ENCODE data around the gene AKAP13.

Gene AKAP13

GRCh38 chr15:85785887-85786780 lies 405.7 kb downstream of the AKAP13 start:
- Histone ChIP-seq H3K27me3 (ENCODE audit: insufficient read depth, low read length) (no peaks in the 10 kb centered on the region), H3K27ac (ENCODE audit: low read length) (peak overlapping the region; percentile 14), H3K9me3 (ENCODE audit: insufficient read depth, low read depth, low read length) (no peaks in the 10 kb centered on the region), H3K36me3 (ENCODE audit: insufficient read depth, low read depth, low read length) (no peaks in the 10 kb centered on the region; the same call in 1 of the 2 replicates), H3K4me3 (ENCODE audit: low read length) (no peak overlapping the region; the same call in 1 of the 2 replicates), H3K9ac (ENCODE audit: low read depth, low read length) (peak overlapping the region; percentile 37; the same call in 1 of the 2 replicates), H3K4me1 (ENCODE audit: insufficient read depth, low read length) (peaks cover 14% of the 10 kb centered on the region)

- Histone ChIP-seq H3K4me1 (ENCODE audit: insufficient read depth, low read length) (peaks cover 14% of the 10 kb centered on the region), H3K27ac (ENCODE audit: low read length) (no peak overlapping the region), H3K4me3 (ENCODE audit: low read length) (no peak overlapping the region), H3K9ac (ENCODE audit: low read depth, low read length) (no peak overlapping the region), H3K36me3 (ENCODE audit: insufficient read depth, low read depth, low read length) (no peaks in the 10 kb centered on the region; the same call in 1 of the 2 replicates), H3K9me3 (ENCODE audit: insufficient read depth, low read depth, low read length) (no peaks in the 10 kb centered on the region), H3K27me3 (ENCODE audit: insufficient read depth, low read length) (no peaks in the 10 kb centered on the region)
Observed at GRCh38 chr15:85786781-85787114, 406.3 kb downstream of the AKAP13 start.

DNA sequence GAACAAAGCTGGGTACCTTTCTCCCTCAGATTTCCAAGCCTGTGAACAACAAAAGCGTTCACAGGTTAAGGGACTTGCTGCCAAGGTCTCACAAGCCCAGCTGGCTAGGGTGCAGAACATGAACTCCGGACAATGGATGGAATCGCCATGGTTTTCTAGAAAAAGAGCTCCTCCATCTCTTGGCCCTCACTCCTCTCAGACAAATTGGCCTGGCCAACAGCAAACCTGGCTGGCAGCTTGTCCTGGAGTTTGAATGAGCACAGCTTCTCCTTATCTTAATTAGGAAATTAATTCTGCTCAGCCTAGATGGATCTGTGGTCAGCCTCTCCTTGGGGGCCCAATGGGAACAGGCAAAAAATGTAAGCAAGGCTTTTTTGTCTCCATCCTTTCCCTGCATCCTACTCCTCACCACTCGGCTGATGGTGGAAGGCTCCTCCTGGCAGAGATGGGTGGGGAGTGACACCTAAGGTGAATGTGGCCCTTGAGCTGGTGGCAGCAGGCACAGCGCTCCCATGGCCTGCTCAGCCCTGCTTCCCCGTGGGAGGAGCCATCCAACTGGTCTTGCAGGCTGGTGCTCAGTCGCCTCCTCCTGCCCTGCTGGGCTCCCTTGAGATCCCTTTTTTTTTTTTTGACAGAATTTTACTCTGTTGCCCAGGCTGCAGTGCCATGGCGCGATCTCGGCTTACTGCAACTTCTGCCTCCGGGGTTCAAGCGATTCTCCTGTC lies 408.5 kb downstream of the AKAP13 start:
- peaks cover 26% of the 10 kb centered on the region for H3K4me1 ChIP-seq (ENCODE audit: insufficient read depth, low read length)
- H3K4me3 ChIP-seq (ENCODE audit: low read length) = no peak overlapping the region
- no peak overlapping the region for H3K9ac ChIP-seq (ENCODE audit: low read depth, low read length)
- no peak overlapping the region for H3K27ac ChIP-seq (ENCODE audit: low read length)
- H3K9me3 ChIP-seq (ENCODE audit: insufficient read depth, low read depth, low read length) = no peaks in the 10 kb centered on the region
- H3K27me3 ChIP-seq (ENCODE audit: insufficient read depth, low read length) = no peaks in the 10 kb centered on the region
- H3K36me3 ChIP-seq (ENCODE audit: insufficient read depth, low read depth, low read length) = no peaks in the 10 kb centered on the region

DNA sequence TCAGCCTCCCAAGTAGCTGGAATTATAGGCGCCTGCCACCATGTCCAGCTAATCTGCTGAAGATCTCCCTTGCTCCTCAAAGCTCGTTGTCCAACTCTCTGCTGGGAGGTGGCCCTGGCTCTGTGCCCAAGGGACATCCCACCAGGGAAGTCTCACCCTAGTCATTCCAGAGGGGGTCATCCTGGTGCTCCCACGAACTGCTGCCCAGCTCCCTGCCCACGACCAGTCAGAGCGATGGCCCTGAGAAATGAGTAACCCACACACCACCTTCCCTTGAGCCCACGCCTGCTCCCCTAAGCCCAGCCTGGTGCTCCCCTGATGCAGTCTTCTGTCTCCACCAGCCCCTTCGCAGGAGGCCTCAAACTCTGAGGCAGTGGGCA lies 409.1 kb downstream of the AKAP13 start:
- Histone ChIP-seq H3K36me3 (ENCODE audit: insufficient read depth, low read depth, low read length) (no peaks in the 10 kb centered on the region), H3K27ac (ENCODE audit: low read length) (no peak overlapping the region), H3K27me3 (ENCODE audit: insufficient read depth, low read length) (no peaks in the 10 kb centered on the region), H3K4me1 (ENCODE audit: insufficient read depth, low read length) (peaks cover 26% of the 10 kb centered on the region), H3K9ac (ENCODE audit: low read depth, low read length) (no peak overlapping the region), H3K9me3 (ENCODE audit: insufficient read depth, low read depth, low read length) (no peaks in the 10 kb centered on the region), H3K4me3 (ENCODE audit: low read length) (no peak overlapping the region)

GRCh38 chr15:85792102-85792731 lies 411.8 kb downstream of the AKAP13 start:
- Histone ChIP-seq H3K9me3 (ENCODE audit: insufficient read depth, low read depth, low read length) (no peaks in the 10 kb centered on the region), H3K27ac (ENCODE audit: low read length) (no peak overlapping the region), H3K4me3 (ENCODE audit: low read length) (peak overlapping the region; percentile 96; the same call in 1 of the 2 replicates), H3K4me1 (ENCODE audit: insufficient read depth, low read length) (peaks cover 16% of the 10 kb centered on the region; the same call in 1 of the 2 replicates), H3K27me3 (ENCODE audit: insufficient read depth, low read length) (peaks cover 13% of the 10 kb centered on the region), H3K9ac (ENCODE audit: low read depth, low read length) (no peak overlapping the region; the same call in 1 of the 2 replicates), H3K36me3 (ENCODE audit: insufficient read depth, low read depth, low read length) (no peaks in the 10 kb centered on the region)

DNA sequence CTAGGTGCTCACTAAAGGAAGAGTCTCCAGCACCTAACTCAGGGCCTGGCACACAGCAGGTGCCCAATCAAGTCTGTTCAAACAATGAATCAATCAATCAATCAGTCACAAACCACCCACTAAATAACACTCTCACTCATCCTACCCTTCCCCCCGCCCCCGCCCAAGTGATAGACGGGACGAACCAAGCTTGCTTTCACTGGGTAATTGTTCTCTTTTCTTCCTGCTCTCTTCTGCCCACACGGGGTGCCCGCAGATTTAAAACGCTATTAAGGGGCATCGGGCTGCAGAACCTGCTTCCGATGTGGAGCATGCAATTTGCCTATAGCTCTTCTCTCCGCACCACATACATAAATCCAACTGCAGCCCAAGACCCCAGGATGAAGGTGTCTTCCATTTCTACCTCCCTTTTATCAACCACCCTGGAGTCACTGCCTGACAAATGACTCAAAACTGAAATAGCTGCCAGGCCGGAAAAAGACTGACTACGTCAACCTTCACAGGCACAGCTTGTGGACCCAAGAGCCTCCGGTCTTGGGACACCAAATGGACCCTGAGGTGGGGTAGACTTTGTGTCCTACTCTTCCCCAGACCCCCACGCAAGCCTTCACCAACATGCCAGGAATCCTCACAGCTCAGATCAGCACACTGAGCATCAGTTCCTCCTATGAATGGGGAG lies 412.6 kb downstream of the AKAP13 start:
- H3K4me1 ChIP-seq (ENCODE audit: insufficient read depth, low read length) = peaks cover 16% of the 10 kb centered on the region; the same call in 1 of the 2 replicates
- H3K27ac ChIP-seq (ENCODE audit: low read length) = no peak overlapping the region
- no peaks in the 10 kb centered on the region for H3K36me3 ChIP-seq (ENCODE audit: insufficient read depth, low read depth, low read length)
- H3K9me3 ChIP-seq (ENCODE audit: insufficient read depth, low read depth, low read length) = no peaks in the 10 kb centered on the region
- H3K4me3 ChIP-seq (ENCODE audit: low read length) = peak overlapping the region; percentile 96
- H3K27me3 ChIP-seq (ENCODE audit: insufficient read depth, low read length) = peaks cover 13% of the 10 kb centered on the region
- peak overlapping the region; percentile 85; the same call in 1 of the 2 replicates for H3K9ac ChIP-seq (ENCODE audit: low read depth, low read length)

- peak overlapping the region; percentile 39 for H3K27ac ChIP-seq (ENCODE audit: low read length)
- H3K27me3 ChIP-seq (ENCODE audit: insufficient read depth, low read length) = peaks cover 13% of the 10 kb centered on the region
Observed at GRCh38 chr15:85793641-85794597, 413.5 kb downstream of the AKAP13 start.

DNA sequence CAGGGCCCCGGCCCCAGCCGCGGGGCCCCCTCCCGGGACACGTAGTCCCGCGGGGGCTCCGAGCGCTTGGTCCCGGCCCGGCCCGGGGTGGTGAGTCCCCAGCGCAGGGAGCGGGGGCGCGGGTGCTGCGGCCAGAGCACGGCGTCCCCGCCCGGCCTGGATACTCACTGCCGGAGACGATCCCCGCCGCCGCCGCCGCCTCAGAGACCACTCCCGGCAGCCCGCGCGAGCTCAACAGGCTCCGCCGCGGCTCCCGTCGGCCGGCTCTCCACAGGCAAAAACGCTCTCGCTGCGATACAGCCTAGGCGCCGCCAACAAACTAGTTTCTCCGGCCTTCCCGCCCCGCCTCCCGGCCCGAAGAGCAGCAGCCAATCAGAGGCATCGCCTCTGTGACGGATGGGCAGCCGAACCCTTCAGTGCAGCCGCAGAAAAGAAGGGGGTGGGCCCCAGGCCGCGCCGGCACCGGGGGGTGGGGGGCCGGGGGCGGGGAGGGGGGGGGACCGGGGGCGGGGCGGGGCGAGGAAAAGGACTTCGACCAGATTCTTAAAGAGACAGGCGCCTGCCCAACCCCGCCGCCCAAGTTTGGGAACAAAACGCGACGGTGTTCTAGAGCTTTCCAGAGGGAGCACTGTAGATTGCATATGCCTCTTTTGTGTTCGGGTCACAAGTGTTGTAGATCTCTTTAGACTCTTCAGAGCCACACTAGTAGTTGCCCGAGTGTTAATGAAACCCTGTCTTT lies 414.4 kb downstream of the AKAP13 start, which contains the start of gene KLHL25:
KLHL25 (minus strand) TSS at position 328 of the 739 bp plus-strand sequence. CDS start 25,115 bp downstream, outside the sequence.
- Histone ChIP-seq H3K27me3 (ENCODE audit: insufficient read depth, low read length) (peaks cover 13% of the 10 kb centered on the region), H3K4me3 (ENCODE audit: low read length) (peak within 1 kb of the TSS; percentile 96), H3K27ac (ENCODE audit: low read length) (peak within 1 kb of the TSS; percentile 39), H3K36me3 (ENCODE audit: insufficient read depth, low read depth, low read length) (no peaks in the 10 kb centered on the region), H3K9ac (ENCODE audit: low read depth, low read length) (peak within 1 kb of the TSS; percentile 85; the same call in 1 of the 2 replicates), H3K4me1 (ENCODE audit: insufficient read depth, low read length) (peaks cover 16% of the 10 kb centered on the region; the same call in 1 of the 2 replicates), H3K9me3 (ENCODE audit: insufficient read depth, low read depth, low read length) (no peaks in the 10 kb centered on the region)

More at GRCh38 chr15:85793641-85794597, 413.5 kb downstream of the AKAP13 start:
- Histone ChIP-seq H3K9ac (ENCODE audit: low read depth, low read length) (peak overlapping the region; percentile 85; the same call in 1 of the 2 replicates), H3K9me3 (ENCODE audit: insufficient read depth, low read depth, low read length) (no peaks in the 10 kb centered on the region), H3K4me3 (ENCODE audit: low read length) (peak overlapping the region; percentile 96), H3K4me1 (ENCODE audit: insufficient read depth, low read length) (peaks cover 16% of the 10 kb centered on the region; the same call in 1 of the 2 replicates), H3K36me3 (ENCODE audit: insufficient read depth, low read depth, low read length) (no peaks in the 10 kb centered on the region)

DNA sequence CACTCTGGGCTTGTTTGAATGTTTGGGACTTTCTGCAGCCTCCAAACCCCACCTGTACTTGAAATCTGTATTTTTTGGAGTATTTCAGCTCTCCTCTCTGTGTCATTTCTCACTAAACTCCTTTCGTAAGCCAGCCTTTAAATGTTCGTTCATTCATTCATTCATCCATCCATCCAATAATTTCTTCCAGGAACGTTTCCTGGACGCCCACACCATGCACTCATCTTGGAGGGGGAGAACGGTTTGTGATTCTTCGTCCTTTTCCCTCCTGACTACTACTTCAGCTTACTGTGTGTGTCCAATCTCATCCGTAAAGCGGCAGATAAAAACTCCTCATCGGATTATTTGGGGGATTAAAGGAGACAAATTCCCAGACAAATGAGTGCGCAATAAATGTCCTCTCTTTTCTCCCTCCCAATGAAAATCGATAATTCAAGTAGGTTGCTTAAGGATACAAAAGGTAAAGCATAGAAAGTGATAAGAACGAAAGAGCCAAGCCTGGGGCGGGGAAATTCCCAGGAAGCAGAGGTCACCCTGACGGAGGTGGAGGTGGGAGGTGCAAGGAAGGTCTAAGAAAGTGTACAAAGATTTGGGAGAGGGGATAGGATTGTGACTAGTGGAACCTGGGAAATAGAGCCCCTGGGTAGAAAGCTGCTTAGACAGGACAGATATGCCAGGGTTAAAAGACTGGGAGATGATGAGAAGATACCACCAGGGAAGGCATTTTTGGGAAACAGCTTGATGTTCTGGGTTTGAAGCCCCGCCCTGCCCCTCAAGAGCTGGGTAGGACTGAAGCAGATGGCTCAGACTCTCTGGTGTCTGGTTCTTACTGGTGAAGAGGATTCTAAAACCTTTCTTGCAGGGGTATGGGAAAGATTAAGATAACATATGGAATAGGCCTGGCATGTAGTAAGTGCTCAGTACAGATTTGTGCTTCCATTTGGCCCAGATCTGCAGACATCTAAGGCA lies 415.2 kb downstream of the AKAP13 start:
- Histone ChIP-seq H3K4me1 (ENCODE audit: insufficient read depth, low read length) (peaks cover 16% of the 10 kb centered on the region; the same call in 1 of the 2 replicates), H3K27ac (ENCODE audit: low read length) (no peak overlapping the region), H3K36me3 (ENCODE audit: insufficient read depth, low read depth, low read length) (no peaks in the 10 kb centered on the region), H3K27me3 (ENCODE audit: insufficient read depth, low read length) (peaks cover 13% of the 10 kb centered on the region), H3K4me3 (ENCODE audit: low read length) (peak overlapping the region; percentile 54; the same call in 1 of the 2 replicates), H3K9me3 (ENCODE audit: insufficient read depth, low read depth, low read length) (no peaks in the 10 kb centered on the region), H3K9ac (ENCODE audit: low read depth, low read length) (peak overlapping the region; percentile 58; the same call in 1 of the 2 replicates)

Measured in iPS-20b (cell line).